ENCODE data around the gene URI1.
"Not testable (repeated sequence)": the region's sequence is repeated elsewhere in the genome, so short reads cannot be mapped to it uniquely, and the experiment has no call there.

The URI1 gene

DNA sequence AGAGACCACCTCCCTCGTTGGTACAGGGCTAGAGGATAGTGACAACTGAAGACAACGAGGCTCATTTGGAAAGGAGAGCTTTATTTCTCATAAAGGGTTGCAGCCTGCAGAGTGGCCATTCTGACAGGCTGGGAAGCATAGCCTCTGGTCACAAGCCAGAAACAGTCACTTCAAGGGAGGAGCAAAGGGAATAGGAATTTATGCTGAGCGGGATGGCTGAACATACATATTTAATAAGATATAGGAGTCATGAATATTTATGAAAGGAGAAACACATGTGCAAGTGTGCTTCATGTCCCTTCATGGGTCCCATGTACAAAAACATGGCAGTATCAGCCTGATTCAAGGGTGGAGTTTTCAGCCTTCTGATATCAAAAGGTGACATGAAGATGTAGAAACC lies 27.1 kb upstream of the URI1 start:
- H3K4me3 ChIP-seq (ENCODE audit: low read length): no peak overlapping the region
- TF ChIP-seq, protein P1, sequence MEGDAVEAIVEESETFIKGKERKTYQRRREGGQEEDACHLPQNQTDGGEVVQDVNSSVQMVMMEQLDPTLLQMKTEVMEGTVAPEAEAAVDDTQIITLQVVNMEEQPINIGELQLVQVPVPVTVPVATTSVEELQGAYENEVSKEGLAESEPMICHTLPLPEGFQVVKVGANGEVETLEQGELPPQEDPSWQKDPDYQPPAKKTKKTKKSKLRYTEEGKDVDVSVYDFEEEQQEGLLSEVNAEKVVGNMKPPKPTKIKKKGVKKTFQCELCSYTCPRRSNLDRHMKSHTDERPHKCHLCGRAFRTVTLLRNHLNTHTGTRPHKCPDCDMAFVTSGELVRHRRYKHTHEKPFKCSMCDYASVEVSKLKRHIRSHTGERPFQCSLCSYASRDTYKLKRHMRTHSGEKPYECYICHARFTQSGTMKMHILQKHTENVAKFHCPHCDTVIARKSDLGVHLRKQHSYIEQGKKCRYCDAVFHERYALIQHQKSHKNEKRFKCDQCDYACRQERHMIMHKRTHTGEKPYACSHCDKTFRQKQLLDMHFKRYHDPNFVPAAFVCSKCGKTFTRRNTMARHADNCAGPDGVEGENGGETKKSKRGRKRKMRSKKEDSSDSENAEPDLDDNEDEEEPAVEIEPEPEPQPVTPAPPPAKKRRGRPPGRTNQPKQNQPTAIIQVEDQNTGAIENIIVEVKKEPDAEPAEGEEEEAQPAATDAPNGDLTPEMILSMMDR (conservative IDR thresholded peaks at IDR 0.05; ENCODE audit: low read depth, low read length): no peak

DNA sequence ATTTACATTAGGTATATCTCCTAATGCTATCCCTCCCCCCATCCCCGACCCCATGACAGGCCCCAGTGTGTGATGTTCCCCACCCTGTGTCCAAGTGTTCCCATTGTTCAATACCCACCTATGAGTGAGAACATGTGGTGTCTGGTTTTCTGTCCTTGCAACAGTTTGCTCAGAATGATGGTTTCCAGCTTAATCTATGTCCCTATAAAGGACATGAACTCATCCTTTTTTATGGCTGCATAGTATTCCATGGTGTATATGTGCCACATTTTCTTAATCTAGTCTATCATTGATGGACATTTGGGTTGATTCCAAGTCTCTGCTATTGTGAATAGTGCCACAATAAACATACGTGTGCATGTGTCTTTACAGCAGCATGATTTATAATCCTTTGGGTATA lies 26.2 kb upstream of the URI1 start:
- DNase-seq (ENCODE audit: low read depth); H3K4me3 ChIP-seq (ENCODE audit: low read length): not testable (repeated sequence)

More for the DNA sequence above, 27.1 kb upstream of the URI1 start:
- no peak for DNase-seq (ENCODE audit: low read depth)

DNA sequence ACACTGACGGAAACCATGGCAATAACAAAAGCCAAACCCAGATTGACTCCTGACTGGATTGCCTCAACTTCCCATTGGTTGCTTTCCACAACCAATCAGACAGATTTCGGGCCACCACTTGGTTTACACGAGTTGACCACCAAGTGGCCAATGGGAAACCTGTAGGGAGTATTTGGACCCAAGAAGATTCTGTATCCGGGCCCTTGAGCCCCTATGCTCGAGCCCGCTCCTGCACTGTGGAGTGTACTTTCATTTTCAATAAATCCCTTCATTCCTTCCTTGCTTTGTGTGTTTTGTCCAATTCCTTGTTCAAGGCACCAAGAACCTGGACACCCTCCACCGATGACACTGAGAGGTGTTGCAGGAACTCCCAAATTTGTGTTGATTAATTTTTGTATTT lies 24.1 kb upstream of the URI1 start:
- H3K4me3 ChIP-seq (ENCODE audit: low read length): no peak overlapping the region
- TF ChIP-seq, protein P1 (conservative IDR thresholded peaks at IDR 0.05; ENCODE audit: low read depth, low read length): no peak
- no peak for DNase-seq (ENCODE audit: low read depth)

DNA sequence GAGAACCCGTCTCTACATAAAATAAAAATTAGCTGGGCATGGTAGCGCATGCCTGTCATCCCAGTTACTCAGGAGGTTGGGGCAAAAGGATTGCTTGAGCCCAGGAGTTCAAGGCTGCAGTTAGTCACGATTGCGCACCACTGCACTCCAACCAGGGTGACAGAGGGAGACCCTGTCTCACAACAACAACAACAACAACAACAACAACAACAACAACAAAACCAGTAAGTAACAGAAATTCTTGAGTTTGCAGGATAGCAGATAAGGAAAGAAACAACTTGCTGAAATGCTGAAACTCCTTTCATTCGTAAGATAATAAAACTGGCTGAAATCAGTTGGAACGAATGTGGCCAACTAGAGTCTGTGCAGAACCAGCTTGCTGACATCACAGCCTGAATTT lies 23.1 kb upstream of the URI1 start:
- TF ChIP-seq, protein P1 (conservative IDR thresholded peaks at IDR 0.05; ENCODE audit: low read depth, low read length): no peak
- no peak overlapping the region for H3K4me3 ChIP-seq (ENCODE audit: low read length)
- no peak for DNase-seq (ENCODE audit: low read depth)

DNA sequence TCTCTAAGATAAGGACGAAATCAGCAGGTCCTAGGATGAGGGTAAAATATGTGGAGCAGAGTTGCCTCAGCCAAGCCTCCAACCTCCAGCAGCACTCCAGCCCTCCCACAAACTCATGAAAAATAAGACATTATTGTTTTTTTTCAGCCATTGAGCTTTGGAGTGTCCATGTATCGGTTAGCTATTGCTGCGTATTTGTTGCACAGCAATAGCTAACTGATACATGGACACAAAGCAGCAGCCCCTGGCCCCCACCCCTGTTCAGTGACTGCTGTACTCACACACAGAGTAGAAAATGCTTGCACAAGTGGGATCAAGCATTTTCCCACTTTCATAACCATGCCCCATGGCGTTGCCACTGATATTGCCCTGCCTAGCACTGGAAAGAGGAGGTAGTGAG lies 19.1 kb upstream of the URI1 start:
- no peak for DNase-seq (ENCODE audit: low read depth)
- TF ChIP-seq, protein P1 (conservative IDR thresholded peaks at IDR 0.05; ENCODE audit: low read depth, low read length): no peak
- H3K4me3 ChIP-seq (ENCODE audit: low read length): no peak overlapping the region

DNA sequence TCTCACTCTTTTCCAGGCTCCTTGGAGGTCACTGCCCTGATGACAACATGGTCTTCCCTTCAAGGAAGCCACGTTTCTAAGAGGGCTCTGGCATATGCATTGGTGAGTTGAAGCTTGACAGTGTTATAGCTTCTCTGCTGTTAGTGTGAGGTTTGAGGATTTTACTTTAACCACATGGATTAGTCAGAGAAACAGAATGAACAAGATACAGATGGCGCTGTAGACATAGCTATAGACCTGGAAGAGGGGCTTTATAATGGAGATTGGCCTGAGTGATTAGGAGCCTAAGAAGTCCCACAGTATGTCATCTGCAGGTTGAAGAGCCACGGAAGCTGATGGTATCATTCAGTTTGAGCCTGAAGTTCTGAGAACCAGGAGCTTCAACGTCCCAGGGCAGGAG lies 18.4 kb upstream of the URI1 start:
- no peak for DNase-seq (ENCODE audit: low read depth)
- no peak overlapping the region for H3K4me3 ChIP-seq (ENCODE audit: low read length)
- TF ChIP-seq, protein P1 (conservative IDR thresholded peaks at IDR 0.05; ENCODE audit: low read depth, low read length): no peak

DNA sequence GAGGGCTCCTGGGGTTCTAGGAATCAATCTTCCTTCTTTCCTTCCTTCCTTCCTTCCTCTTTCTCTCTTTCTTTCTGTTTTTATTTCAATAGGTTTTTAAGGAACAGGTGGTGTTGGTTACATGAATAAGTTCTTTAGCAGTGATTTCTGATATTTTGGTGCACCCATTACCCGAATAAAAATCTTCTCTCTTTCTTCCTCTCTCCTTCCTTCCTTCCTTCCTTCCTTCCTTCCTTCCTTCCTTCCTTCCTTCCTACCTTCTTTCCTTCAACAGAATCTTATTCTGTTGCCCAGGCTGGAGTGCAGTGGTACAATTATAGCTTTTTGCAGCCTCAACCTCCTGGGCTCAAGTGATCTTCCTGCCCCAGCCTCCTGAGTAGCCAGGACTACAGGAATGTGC lies 16.0 kb upstream of the URI1 start:
- no peak for DNase-seq (ENCODE audit: low read depth)
- no peak overlapping the region for H3K4me3 ChIP-seq (ENCODE audit: low read length)
- TF ChIP-seq, protein P1 (conservative IDR thresholded peaks at IDR 0.05; ENCODE audit: low read depth, low read length): no peak

DNA sequence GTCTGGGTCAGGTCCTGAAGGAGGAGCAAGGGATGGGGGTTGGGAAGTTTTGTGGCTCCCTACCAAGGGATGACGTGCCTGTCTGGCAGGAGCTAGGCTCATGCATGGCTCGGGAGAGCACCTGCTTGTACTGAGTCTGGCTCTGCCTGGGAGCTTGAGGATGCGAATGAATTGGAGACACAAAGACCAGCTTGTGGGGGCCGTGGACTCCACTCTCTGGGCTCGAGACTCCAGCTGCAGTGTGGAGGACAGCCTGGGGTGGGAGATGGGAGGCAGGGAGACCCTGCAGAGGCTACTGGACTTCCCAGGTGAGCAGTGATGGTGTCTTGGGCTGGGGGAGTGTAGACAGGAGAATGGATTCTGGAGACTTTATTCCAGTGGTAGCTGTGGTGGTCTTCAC lies 15.2 kb upstream of the URI1 start:
- TF ChIP-seq, protein P1 (conservative IDR thresholded peaks at IDR 0.05; ENCODE audit: low read depth, low read length): no peak
- H3K4me3 ChIP-seq (ENCODE audit: low read length): no peak overlapping the region
- DNase-seq (ENCODE audit: low read depth): no peak

Measured in retinal pigment epithelial cell (primary cell).